ENCODE data around the gene TMEM229B. TPM values are rescaled to one million over a fixed set of nuclear protein-coding genes. Genes with fewer than 3 reads are reported as not detected.
A peak's percentile ranks its signal among the peaks of the same experiment; 100 is the strongest.

The TMEM229B gene
- total RNA-seq, 6 experiments from 2014 or later, result 0.06 to 1.8 (median 1.2) TPM

- Histone ChIP-seq H3K27me3 (no peaks in the 10 kb centered on the region), H3K4me3 (no peak overlapping the region), H3K4me1 (peaks cover 0 to 4% (median 0%) of the 10 kb centered on the region in 4 donors), H3K27ac (no peak overlapping the region), H3K9me3 (no peaks in the 10 kb centered on the region), H3K36me3 (no peaks in the 10 kb centered on the region)
- ATAC-seq (no peak), DNase-seq (no peak)
- intact Hi-C loops (cut with DNase I), result no loop called here
- TF ChIP-seq CTCF (IDR thresholded peaks at IDR 0.05), result no peak
- TF ChIP-seq POLR2A (IDR thresholded peaks at IDR 0.05), result no peak
- 39% methylated on average over 3 of the region's 5 CpGs for WGBS (ENCODE audit: insufficient coverage, low coverage, low lambda C conversion rate, missing lambda C conversion rate)
Observed at GRCh38 chr14:67519406-67519805, 30.9 kb upstream of the TMEM229B start.

DNA sequence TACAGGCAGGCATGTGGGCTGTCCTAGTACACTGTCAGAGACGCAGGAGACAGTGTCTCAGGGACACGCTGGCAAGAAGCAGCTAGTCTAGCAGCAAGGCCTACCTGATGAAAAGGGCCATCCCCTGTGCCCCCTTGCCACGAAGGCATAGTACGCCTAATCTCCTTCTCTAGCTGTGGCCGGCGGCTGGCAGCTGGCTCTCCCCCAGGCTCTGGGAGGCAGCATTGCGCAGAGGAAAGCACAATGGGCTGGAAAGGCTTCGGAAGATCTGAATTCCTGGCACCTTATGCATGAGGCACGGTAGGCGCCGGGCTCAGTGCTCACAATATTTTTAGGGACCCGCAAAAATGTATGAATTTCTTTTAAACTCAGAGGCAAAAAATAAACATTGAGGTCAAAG lies 28.6 kb upstream of the TMEM229B start:
- peak; percentile 51 to 61 (median 56) for DNase-seq
- intact Hi-C loops (cut with DNase I), result no loop called here
- Histone ChIP-seq H3K27me3 (no peaks in the 10 kb centered on the region), H3K36me3 (no peaks in the 10 kb centered on the region), H3K4me1 (peaks cover 0 to 8% (median 0%) of the 10 kb centered on the region in 4 donors), H3K4me3 (no peak overlapping the region), H3K9me3 (no peaks in the 10 kb centered on the region), H3K27ac (no peak overlapping the region)
- WGBS (ENCODE audit: insufficient coverage, low coverage, low lambda C conversion rate, missing lambda C conversion rate), result 17% methylated on average over 9 of the region's 12 CpGs
- TF ChIP-seq POLR2A (IDR thresholded peaks at IDR 0.05) (no peak), CTCF (IDR thresholded peaks at IDR 0.05) (peak in 2 of 4 donors; percentile 15 to 23)
- peak; percentile 45 to 56 (median 56) for ATAC-seq

DNA sequence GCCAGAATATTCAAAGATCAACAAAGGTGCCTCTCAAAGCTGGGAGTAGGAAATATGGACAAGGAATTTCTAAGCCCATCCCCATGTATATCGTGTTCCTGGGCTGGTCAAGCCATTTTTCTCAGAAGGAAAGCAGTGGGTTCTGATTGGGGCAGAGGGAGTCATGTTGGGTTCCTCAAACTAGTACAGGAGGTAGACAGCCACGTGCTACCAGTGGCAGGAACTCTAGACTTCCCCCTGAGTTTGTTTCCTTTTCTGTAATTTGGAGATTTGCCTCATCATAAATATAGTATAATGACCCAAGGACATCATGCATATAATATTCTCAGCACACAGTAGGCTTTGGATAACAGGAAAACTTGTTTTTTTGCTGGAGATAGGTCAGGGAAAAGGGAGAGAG lies 28.2 kb upstream of the TMEM229B start:
- peaks cover 0 to 8% (median 0%) of the 10 kb centered on the region in 4 donors for H3K4me1 ChIP-seq
- intact Hi-C loops (cut with DNase I), result no loop called here
- TF ChIP-seq POLR2A (IDR thresholded peaks at IDR 0.05) (no peak), CTCF (IDR thresholded peaks at IDR 0.05) (no peak)
- DNase-seq (no peak), ATAC-seq (peak in 2 of 4 donors; percentile 5 to 9)
- H3K4me3 ChIP-seq, result no peak overlapping the region
- H3K36me3 ChIP-seq, result no peaks in the 10 kb centered on the region
- no peaks in the 10 kb centered on the region for H3K9me3 ChIP-seq
- no peaks in the 10 kb centered on the region for H3K27me3 ChIP-seq
- 31% methylated on average over 2 of the region's 2 CpGs for WGBS (ENCODE audit: insufficient coverage, low coverage, low lambda C conversion rate, missing lambda C conversion rate)
- H3K27ac ChIP-seq, result no peak overlapping the region

DNA sequence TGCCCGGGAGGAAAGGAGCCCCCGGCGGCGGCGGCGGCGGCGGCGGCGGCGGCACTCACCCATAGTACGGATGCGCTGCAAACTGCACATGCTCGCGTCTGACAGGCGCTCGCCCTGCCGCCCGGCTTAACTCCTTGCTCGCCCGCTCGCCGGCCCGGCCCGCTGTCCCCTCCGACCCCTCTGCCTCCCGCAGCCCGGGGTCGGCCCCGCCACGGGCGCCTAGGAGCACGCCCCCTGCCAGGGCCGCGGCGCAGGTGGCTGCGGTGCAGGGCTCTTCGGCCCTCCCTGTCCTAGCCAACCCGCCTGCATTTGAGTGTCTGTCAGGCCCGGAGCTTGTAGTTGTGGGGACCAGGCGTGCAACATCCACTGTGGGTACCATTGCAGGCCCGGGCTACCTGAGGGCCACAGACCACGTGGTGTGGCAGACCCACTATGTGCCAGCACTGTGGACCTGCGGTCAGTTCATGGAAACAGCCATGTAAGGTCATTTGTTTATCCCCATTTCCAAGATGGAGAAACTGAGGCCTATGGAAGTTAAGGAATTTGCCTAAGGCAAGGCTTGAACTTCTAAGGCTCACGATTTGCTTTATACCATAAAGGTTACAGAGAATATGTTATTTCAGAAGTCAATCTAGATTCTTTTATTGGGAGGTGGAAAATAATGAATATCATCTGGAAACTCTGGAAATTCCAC lies 27.0 kb upstream of the TMEM229B start:
- Histone ChIP-seq H3K27me3 (no peaks in the 10 kb centered on the region), H3K4me3 (peak overlapping the region; percentile 84 to 96 (median 91)), H3K9me3 (no peaks in the 10 kb centered on the region), H3K36me3 (no peaks in the 10 kb centered on the region), H3K27ac (peak overlapping the region in 1 of 3 donors; percentile 53), H3K4me1 (peaks cover 0 to 8% (median 0%) of the 10 kb centered on the region in 4 donors)
- intact Hi-C loops (cut with DNase I), result no loop called here
- no peak for TF ChIP-seq POLR2A (IDR thresholded peaks at IDR 0.05)
- 87% methylated on average over 1 of the region's 45 CpGs for WGBS (ENCODE audit: insufficient coverage, low coverage, low lambda C conversion rate, missing lambda C conversion rate)
- ATAC-seq (peak; percentile 24 to 55 (median 50)), DNase-seq (peak; percentile 41 to 61 (median 48))

DNA sequence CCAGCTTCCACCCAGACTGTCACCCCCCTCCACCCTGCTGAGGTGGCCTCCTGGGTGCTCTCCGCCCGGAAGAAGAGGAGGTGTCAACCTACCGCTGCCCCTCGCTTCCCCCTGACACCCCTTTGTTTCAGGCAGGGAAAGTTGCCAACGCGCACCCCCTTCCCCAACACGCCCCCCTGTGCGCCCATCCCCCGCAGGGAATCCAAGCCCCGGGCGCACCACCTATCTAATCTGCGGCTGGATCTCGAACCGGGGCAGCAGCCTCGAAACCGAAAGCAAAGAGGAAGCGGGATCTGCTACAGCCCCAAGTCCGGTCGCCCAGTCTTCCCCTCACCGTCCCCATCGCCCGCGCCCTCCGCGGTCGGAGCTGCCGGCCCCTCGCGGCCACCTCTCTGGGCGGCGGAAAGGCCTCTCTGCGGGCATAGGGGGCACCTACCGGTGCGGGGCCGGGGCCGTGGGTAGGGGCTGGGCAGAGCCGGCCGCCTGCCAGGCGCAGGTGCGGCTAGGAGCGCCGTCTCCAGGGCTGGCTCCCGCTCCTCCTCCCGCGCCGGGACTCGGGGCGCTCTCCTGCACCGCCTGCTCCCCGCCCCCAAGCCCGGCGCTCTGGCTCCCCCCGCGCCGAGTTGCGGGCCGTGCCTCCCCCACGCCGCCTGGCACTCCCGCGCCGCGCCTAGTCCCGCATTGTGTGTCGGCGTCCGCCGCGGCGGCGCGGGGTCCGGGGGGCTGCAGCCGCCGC lies 26.3 kb upstream of the TMEM229B start:
- H3K27me3 ChIP-seq, result no peaks in the 10 kb centered on the region
- peaks cover 0 to 8% (median 0%) of the 10 kb centered on the region in 4 donors for H3K4me1 ChIP-seq
- H3K36me3 ChIP-seq, result no peaks in the 10 kb centered on the region
- peak; percentile 49 to 65 (median 57) for DNase-seq
- H3K27ac ChIP-seq, result peak overlapping the region in 1 of 3 donors; percentile 53
- WGBS (ENCODE audit: insufficient coverage, low coverage, low lambda C conversion rate, missing lambda C conversion rate), result 1% methylated on average over 14 of the region's 75 CpGs
- peak; percentile 71 to 81 (median 75) for ATAC-seq
- TF ChIP-seq CTCF (IDR thresholded peaks at IDR 0.05) (no peak), POLR2A (IDR thresholded peaks at IDR 0.05) (no peak)
- H3K4me3 ChIP-seq, result peak overlapping the region; percentile 84 to 96 (median 91)
- H3K9me3 ChIP-seq, result no peaks in the 10 kb centered on the region
- intact Hi-C loops (cut with DNase I), result no loop called here

All from right lobe of liver (tissue), 6 donors.